Upper lobe of left lung (tissue), 6 donors: ENCODE results near the gene TOMM70. TPM values are rescaled to one million over a fixed set of nuclear protein-coding genes. Genes with fewer than 3 reads are reported as not detected.

Experiments used
- ATAC-seq, 2 donors: fragments of 200-7000 bp; cut with Tn5 transposase; one replicate each; pipeline ENCODE4 v1.9.1; 2022; ENCODE audit warnings: mild to moderate bottlenecking in 2 of 2, moderate library complexity in 2 of 2; ENCODE audit not compliant: low FRiP score in 2 of 2
- DNase-seq, 2 donors: peaks; one replicate each; pipeline ENCODE4 v3.0.0-alpha.2; 2019 to 2020
- H3K27ac ChIP-seq, 4 donors: fragments of 200-600 bp; sonication (generic); one replicate each; pipeline ENCODE4 v1.5.1; 2016 to 2019
- H3K27me3 ChIP-seq, 4 donors: fragments of 200-600 bp; sonication (generic); one replicate each; pipeline ENCODE4 v1.5.1; 2017 to 2019
- H3K36me3 ChIP-seq, 4 donors: fragments of 200-600 bp; sonication (generic); one replicate each; pipeline ENCODE4 v1.5.1; 2016 to 2019
- H3K4me1 ChIP-seq, 4 donors: fragments of 200-600 bp; sonication (generic); one replicate each; pipeline ENCODE4 v1.5.1; 2018 to 2019
- H3K4me3 ChIP-seq, 4 donors: fragments of 200-600 bp; sonication (generic); one replicate each; pipeline ENCODE4 v1.5.1; 2017 to 2019; ENCODE audit warnings: mild to moderate bottlenecking in 2 of 4, moderate library complexity in 1 of 4
- H3K9me3 ChIP-seq, 4 donors: fragments of 200-600 bp; sonication (generic); one replicate each; pipeline ENCODE4 v1.5.1; 2018 to 2019
- EP300 ChIP-seq, 4 donors: sonication (generic); formaldehyde crosslinking; IDR thresholded peaks; one replicate each; pipeline ENCODE4 v1.5.1; 2017; ENCODE audit warnings: antibody characterized with exemption in 4 of 4, control low read depth in 2 of 4
- POLR2A ChIP-seq, 4 donors: fragments of 450-650 bp; IDR thresholded peaks; one replicate each; pipeline ENCODE4 v1.5.1; 2016 to 2017; ENCODE audit warnings: antibody characterized with exemption in 4 of 4, mild to moderate bottlenecking in 2 of 4
- POLR2AphosphoS5 ChIP-seq, 2 donors: sonication (generic); formaldehyde crosslinking; IDR thresholded peaks; one replicate each; pipeline ENCODE4 v1.5.1; 2017; ENCODE audit warnings: antibody characterized with exemption in 2 of 2
- WGBS, 2 donors: methylation state at CpG; one replicate each; pipeline ENCODE4 v1.1.5; 2017 to 2018; 5-methylcytosine and 5-hydroxymethylcytosine counted together
- total RNA-seq, 6 donors: library from RNA; depleted of rRNA in 4 of 6; stranded (reverse); fragments of >200 nt in 4 of 6; gene quantifications; one replicate each; pipeline versions ENCODE4 v1.1.0 to v1.2.1, GENCODE V29; 2016 to 2021
- TF ChIP-seq, protein P1 (sequence below), 6 experiments: fragments of 450-650 bp in 4 of 6; fragments of 200-600 bp in 2 of 6; sonication (generic) in 2 of 6; IDR thresholded peaks; one replicate each; pipeline ENCODE4 v1.5.1; 2016 to 2019; ENCODE audit warnings: antibody characterized with exemption in 6 of 6
- donor health status: DM: no; HTN: no; CAD: no; lungs with moderate emphysema.
- donor health status: DM: no; HTN: yes; CAD: no; lungs with severe emphysema.

TOMM70 gene
- total RNA-seq, 6 donors from 2014 or later = 14.1 to 38.4 (median 30.2) TPM

DNA sequence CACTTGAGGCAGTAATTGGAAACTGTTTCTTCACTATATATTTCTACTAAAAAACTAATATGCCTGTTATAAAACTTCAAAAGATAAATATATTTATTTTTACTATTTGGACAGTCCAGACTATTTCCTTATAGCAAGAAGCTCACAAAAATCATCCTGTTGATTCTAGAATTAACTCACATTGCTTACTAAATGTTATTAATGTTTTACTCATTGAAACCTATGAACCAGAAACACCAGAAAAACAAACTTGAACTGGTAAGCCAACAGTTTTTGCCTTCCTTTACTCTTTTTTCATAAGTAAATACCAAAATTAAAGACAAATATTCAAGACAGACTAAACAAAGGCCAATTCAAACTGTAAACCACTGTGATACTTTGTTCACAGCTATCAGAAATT, 26.4 kb downstream of the TOMM70 start:
- Histone ChIP-seq H3K4me3 (no peak overlapping the region), H3K27me3 (no peaks in the 10 kb centered on the region), H3K9me3 (no peaks in the 10 kb centered on the region), H3K36me3 (peaks cover 15 to 77% (median 40%) of the 10 kb centered on the region in 4 donors), H3K4me1 (no peaks in the 10 kb centered on the region), H3K27ac (no peak overlapping the region)
- no peak for TF ChIP-seq POLR2A (IDR thresholded peaks at IDR 0.05)
- no peak for TF ChIP-seq EP300 (IDR thresholded peaks at IDR 0.05)
- no peak for TF ChIP-seq POLR2AphosphoS5 (IDR thresholded peaks at IDR 0.05)
- TF ChIP-seq, protein P1, sequence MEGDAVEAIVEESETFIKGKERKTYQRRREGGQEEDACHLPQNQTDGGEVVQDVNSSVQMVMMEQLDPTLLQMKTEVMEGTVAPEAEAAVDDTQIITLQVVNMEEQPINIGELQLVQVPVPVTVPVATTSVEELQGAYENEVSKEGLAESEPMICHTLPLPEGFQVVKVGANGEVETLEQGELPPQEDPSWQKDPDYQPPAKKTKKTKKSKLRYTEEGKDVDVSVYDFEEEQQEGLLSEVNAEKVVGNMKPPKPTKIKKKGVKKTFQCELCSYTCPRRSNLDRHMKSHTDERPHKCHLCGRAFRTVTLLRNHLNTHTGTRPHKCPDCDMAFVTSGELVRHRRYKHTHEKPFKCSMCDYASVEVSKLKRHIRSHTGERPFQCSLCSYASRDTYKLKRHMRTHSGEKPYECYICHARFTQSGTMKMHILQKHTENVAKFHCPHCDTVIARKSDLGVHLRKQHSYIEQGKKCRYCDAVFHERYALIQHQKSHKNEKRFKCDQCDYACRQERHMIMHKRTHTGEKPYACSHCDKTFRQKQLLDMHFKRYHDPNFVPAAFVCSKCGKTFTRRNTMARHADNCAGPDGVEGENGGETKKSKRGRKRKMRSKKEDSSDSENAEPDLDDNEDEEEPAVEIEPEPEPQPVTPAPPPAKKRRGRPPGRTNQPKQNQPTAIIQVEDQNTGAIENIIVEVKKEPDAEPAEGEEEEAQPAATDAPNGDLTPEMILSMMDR (IDR thresholded peaks at IDR 0.05) = no peak
- no peak for ATAC-seq
- DNase-seq = no peak

DNA sequence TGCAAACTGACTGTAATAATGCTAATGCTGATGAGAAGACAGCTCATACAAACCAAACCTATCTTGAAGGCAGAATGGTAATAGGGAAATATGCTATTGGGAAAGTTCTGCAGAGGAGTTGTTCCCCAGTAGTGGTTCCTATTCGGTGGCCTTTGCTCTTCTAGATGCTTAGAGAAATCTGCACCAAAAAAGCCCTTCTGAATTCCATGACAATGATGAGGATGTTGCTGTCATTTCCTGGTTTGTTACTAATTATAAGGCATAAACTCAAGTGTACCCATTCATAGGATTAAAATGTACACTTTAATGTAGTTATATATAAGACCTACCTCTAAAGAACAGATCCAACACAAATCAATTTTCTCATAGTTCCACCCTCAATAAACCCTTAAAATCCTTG, 30.1 kb downstream of the TOMM70 start:
- peaks cover 5 to 79% (median 35%) of the 10 kb centered on the region in 4 donors for H3K36me3 ChIP-seq
- no peaks in the 10 kb centered on the region for H3K9me3 ChIP-seq
- H3K4me1 ChIP-seq = no peaks in the 10 kb centered on the region
- no peaks in the 10 kb centered on the region for H3K27me3 ChIP-seq
- TF ChIP-seq POLR2A (IDR thresholded peaks at IDR 0.05) (no peak), EP300 (IDR thresholded peaks at IDR 0.05) (no peak), POLR2AphosphoS5 (IDR thresholded peaks at IDR 0.05) (no peak)
- TF ChIP-seq, protein P1 (IDR thresholded peaks at IDR 0.05) = no peak
- H3K4me3 ChIP-seq = no peak overlapping the region
- no peak for ATAC-seq
- 92 to 94% methylated on average over 1 of the region's 1 CpG for WGBS, 2 donors
- DNase-seq = no peak
- no peak overlapping the region for H3K27ac ChIP-seq

DNA sequence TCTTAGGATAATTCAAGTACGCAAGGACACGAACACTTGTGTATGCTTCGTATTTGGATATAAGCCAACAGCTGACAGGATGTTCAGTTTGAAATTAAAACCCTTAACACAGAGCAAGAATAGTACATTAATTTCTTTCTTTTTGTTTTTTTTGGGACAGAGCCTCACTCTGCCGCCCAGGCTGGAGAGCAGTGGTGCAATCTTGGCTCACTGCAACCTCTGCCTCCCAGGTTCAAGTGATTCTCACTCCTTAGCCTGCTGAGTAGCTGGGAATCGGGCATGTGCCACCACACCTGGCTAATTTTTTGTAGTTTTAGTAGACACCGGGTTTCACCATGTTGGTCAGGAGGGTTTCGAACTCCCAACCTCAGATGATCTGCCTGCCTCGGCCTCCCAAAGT, 32.4 kb downstream of the TOMM70 start:
- WGBS, 2 donors = 67 to 89% methylated on average over 8 of the region's 8 CpGs
- Histone ChIP-seq H3K4me3 (no peak overlapping the region), H3K36me3 (peaks cover 5 to 81% (median 39%) of the 10 kb centered on the region in 4 donors), H3K27me3 (no peaks in the 10 kb centered on the region), H3K4me1 (no peaks in the 10 kb centered on the region), H3K27ac (no peak overlapping the region), H3K9me3 (no peaks in the 10 kb centered on the region)
- DNase-seq (no peak), ATAC-seq (no peak)
- TF ChIP-seq POLR2A (IDR thresholded peaks at IDR 0.05) (no peak), POLR2AphosphoS5 (IDR thresholded peaks at IDR 0.05) (no peak), EP300 (IDR thresholded peaks at IDR 0.05) (no peak)
- TF ChIP-seq, protein P1 (IDR thresholded peaks at IDR 0.05) = no peak

DNA sequence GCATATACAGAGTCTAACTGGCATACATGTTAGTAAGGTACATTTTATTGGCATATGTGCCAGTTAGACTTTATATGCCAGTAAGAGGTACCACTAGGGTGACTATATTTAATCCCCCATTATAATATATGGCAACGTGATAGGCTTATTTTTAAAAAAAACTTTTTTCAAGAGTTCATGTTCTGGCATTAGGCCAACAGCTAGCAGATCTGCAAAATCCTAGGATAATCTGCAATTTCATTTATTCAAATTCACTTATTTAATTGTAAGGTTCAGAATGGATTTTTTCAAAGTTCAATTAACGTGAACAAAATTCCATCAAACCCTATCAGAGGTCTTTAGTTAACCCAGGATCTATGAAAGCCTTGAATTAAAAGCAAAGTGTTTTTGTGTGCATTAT, 34.5 kb downstream of the TOMM70 start:
- H3K4me1 ChIP-seq = no peaks in the 10 kb centered on the region
- peaks cover 0 to 74% (median 37%) of the 10 kb centered on the region in 4 donors for H3K36me3 ChIP-seq
- no peaks in the 10 kb centered on the region for H3K27me3 ChIP-seq
- H3K27ac ChIP-seq = no peak overlapping the region
- DNase-seq (no peak), ATAC-seq (no peak)
- no peak for TF ChIP-seq POLR2A (IDR thresholded peaks at IDR 0.05)
- TF ChIP-seq, protein P1 (IDR thresholded peaks at IDR 0.05) = no peak
- TF ChIP-seq POLR2AphosphoS5 (IDR thresholded peaks at IDR 0.05) = no peak
- TF ChIP-seq EP300 (IDR thresholded peaks at IDR 0.05) = no peak
- WGBS, 2 donors = 71 to 88% methylated on average over 2 of the region's 2 CpGs
- no peaks in the 10 kb centered on the region for H3K9me3 ChIP-seq
- H3K4me3 ChIP-seq = no peak overlapping the region

DNA sequence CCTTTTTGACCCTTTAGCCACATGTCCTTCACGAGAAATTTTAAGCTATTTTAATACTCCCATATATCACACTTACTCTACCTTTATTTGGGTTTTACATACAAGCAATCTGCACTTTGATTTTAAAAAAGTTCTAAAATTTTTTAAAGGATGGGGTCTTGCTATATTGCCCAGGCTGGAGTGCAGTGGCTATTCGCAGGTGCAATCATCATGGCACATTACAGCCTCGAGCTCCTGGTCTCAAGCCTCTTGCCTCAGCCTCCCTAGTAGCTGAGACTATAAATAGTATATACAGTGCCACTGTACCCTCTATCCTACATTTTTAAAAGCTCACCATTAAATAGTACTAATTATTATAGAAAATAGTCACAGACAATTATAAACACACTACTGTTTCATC, 36.5 kb downstream of the TOMM70 start:
- 94% methylated on average over 3 of the region's 3 CpGs for WGBS, 2 donors
- ATAC-seq (no peak), DNase-seq (no peak)
- no peaks in the 10 kb centered on the region for H3K4me1 ChIP-seq
- peaks cover 0 to 65% (median 36%) of the 10 kb centered on the region in 4 donors for H3K36me3 ChIP-seq
- H3K27ac ChIP-seq = no peak overlapping the region
- H3K27me3 ChIP-seq = no peaks in the 10 kb centered on the region
- H3K9me3 ChIP-seq = no peaks in the 10 kb centered on the region
- H3K4me3 ChIP-seq = no peak overlapping the region
- no peak for TF ChIP-seq POLR2A (IDR thresholded peaks at IDR 0.05)
- TF ChIP-seq, protein P1 (IDR thresholded peaks at IDR 0.05) = no peak
- no peak for TF ChIP-seq POLR2AphosphoS5 (IDR thresholded peaks at IDR 0.05)
- no peak for TF ChIP-seq EP300 (IDR thresholded peaks at IDR 0.05)
